ENCODE data around the gene FXR2.
A peak's percentile ranks its signal among the peaks of the same experiment; 100 is the strongest.

Gene FXR2

GRCh38 chr17:7614425-7615264 is at the start of gene FXR2:
Gene FXR2 (minus strand): TSS chr17:7614897. CDS start chr17:7614532, 365 bp downstream.
- peak; percentile 77 for TF ChIP-seq CTCF (IDR thresholded peaks at IDR 0.05; ENCODE audit: low read depth, low read length, missing control alignments)
- DNase-seq (ENCODE audit: low read depth): peak; percentile 99
- in situ Hi-C loops (cut with HindIII; ENCODE audit: low sequenced_read_pairs): no loop called here
- peak within 1 kb of the TSS; percentile 90 for H3K4me3 ChIP-seq (ENCODE audit: low read depth, low read length)

DNA sequence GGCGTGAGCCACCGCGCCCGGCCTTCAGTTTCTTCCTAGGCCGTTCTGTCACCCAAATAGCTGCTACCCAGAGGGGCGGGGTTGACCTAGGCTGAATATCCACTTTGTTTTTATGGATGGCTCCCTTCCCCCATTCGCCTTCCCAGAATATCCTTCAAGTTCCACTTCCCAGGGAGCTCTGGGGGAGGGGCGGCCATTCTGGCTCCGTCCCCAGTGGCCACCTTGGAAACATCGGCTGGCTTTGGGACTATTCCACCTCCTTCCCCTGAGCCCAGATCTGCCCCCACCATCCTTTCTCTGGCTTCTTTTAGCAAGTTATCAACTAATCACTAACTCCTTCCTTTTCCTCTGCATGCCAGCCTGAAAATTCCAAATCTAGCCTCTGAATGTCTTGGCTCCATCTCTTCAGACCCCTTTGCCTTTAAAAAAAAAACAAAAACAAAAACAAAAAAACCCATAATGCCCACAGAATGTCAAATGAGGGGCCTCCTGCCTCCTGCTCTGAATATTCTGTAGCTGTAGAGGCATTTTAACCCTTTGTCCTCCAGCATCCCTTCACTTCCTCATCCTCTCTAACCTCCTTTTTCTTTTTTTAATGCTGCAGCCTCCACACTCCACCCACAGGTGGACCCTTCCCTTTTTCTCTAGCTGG is 42.4 kb upstream of the FXR2 start:
- no peak overlapping the region for H3K4me3 ChIP-seq (ENCODE audit: low read depth, low read length)
- no peak for TF ChIP-seq CTCF (IDR thresholded peaks at IDR 0.05; ENCODE audit: low read depth, low read length, missing control alignments)
- in situ Hi-C loops (cut with HindIII; ENCODE audit: low sequenced_read_pairs): no loop called here
- no peak for DNase-seq (ENCODE audit: low read depth)

- no peak for TF ChIP-seq CTCF (IDR thresholded peaks at IDR 0.05; ENCODE audit: low read depth, low read length, missing control alignments)
- in situ Hi-C loops (cut with HindIII; ENCODE audit: low sequenced_read_pairs): no loop called here
- H3K4me3 ChIP-seq (ENCODE audit: low read depth, low read length): no peak overlapping the region
- DNase-seq (ENCODE audit: low read depth): no peak
Measured at GRCh38 chr17:7655541-7655840, 40.8 kb upstream of the FXR2 start.

- no peak for TF ChIP-seq CTCF (IDR thresholded peaks at IDR 0.05; ENCODE audit: low read depth, low read length, missing control alignments)
Measured at GRCh38 chr17:7654832-7655540, 40.3 kb upstream of the FXR2 start.

DNA sequence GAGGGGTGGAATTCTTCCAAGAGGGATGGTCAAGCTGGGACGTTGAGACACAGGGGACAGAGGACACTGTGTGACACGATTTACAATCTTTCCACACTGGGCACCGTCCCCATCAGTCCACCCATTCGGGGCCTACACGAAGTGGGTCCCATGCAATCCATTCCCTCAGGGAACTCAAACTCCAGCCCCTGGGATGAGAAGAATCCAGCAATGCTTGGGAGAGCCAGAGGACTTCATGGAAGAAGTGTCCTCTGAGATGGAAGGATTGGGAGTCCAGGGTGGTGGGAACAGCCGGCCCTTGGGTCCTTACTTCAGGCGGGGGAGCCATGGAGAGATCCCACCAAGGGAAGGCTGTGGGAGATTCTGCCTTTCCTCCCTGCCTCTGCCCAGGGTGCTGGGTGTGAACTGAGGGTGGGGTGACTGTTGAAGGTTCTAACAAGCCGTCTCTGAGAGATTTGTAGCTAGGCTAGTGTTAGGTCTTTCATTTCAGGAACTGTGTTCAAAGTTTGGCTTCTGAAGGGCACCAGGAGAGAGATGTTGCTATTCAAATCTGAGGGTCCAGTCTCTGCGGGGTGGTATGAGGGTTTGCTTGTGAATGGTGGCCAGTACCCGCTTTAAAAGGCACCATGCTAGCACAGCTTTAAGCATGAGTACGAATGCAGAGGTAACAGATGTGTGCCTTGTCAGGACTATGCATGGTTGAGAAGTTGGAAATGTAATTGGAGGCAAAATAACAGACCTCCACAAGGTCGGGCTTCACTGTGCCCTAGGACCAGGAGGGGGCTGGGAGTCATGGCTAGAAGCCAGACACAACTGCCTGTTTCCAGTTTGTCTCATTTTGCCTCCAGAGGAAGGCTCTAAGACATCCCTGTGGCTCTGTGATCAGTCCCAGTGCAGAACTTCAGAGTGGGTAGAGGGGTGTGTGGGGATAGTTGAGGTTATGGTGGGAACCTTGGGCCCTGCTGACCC is 38.0 kb upstream of the FXR2 start:
- no peak overlapping the region for H3K4me3 ChIP-seq (ENCODE audit: low read depth, low read length)
- no peak for DNase-seq (ENCODE audit: low read depth)
- no peak for TF ChIP-seq CTCF (IDR thresholded peaks at IDR 0.05; ENCODE audit: low read depth, low read length, missing control alignments)
- in situ Hi-C loops (cut with HindIII; ENCODE audit: low sequenced_read_pairs): no loop called here

More at GRCh38 chr17:7654832-7655540, 40.3 kb upstream of the FXR2 start:
- no peak overlapping the region for H3K4me3 ChIP-seq (ENCODE audit: low read depth, low read length)
- in situ Hi-C loops (cut with HindIII; ENCODE audit: low sequenced_read_pairs): no loop called here
- DNase-seq (ENCODE audit: low read depth): no peak

Data from astrocyte of the cerebellum (primary cell).